Nephron progenitor cell (in vitro differentiated cells): ENCODE results near the gene C1orf174.

Source experiments
- DNase-seq: peaks from one replicate; pipeline ENCODE4 v3.0.0; 2021
- H3K27ac Mint-ChIP-seq: 2 replicates; pipeline ENCODE4 v1.8.0; 2021; ENCODE audit warnings: mild to moderate bottlenecking, moderate library complexity, mixed read lengths
- H3K27me3 Mint-ChIP-seq: 2 replicates; pipeline ENCODE4 v1.8.0; 2021; ENCODE audit warnings: mild to moderate bottlenecking, low read depth, mixed read lengths; ENCODE audit not compliant: poor library complexity
- H3K36me3 Mint-ChIP-seq: 2 replicates; pipeline ENCODE4 v1.8.0; 2021; ENCODE audit warnings: low read depth, mixed read lengths
- H3K4me1 Mint-ChIP-seq: 2 replicates; pipeline ENCODE4 v1.8.0; 2021; ENCODE audit warnings: mixed read lengths
- H3K4me3 Mint-ChIP-seq: 2 replicates; pipeline ENCODE4 v1.8.0; 2021; ENCODE audit warnings: mild to moderate bottlenecking, moderate library complexity, mixed read lengths
- H3K9me3 Mint-ChIP-seq: 2 replicates; pipeline ENCODE4 v1.8.0; 2021; ENCODE audit warnings: mild to moderate bottlenecking, moderate library complexity, mixed read lengths
- TF ChIP-seq, protein P1 (sequence below): fragments of 200-600 bp; sonication (generic); IDR thresholded peaks from 2 replicates; pipeline ENCODE4 v1.5.0; 2021; ENCODE audit warnings: antibody characterized with exemption

C1orf174 gene

DNA sequence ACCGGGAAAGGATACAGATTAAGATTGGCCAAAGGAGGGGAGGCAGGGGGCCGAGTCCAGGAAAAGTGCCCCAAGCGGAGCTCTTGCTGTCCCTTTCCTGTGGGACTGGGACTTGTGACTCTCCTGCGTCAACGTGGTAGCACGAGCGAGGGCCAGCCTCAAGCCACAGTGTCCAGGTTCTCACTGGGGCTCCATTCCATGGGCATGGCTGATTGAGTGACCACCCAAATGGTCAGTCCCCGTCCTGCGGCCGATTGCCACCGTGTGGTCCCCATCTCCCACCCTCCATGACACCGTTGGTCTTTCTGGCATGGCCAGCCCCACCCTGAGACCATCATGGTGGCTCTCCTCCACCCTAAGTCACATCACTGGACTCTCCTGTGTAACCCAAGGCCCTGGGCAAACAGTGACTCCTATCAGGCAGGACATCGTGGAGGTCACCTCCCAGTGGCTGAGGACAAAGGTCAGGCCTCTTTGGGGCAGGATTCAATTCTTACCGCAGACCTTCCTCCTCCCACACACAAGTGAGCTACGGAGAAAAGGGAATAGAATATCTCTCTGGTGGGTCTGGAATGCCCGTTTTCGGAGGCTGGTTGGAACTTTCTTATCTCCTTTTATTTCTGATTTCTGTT is 8.9 kb upstream of the C1orf174 start:
- Mint-ChIP-seq H3K36me3 (no peaks in the 10 kb centered on the region), H3K27ac (no peak overlapping the region), H3K9me3 (no peaks in the 10 kb centered on the region), H3K4me3 (no peak overlapping the region), H3K4me1 (peaks cover 63% of the 10 kb centered on the region), H3K27me3 (peaks cover 14% of the 10 kb centered on the region)
- no peak for DNase-seq
- TF ChIP-seq, protein P1, sequence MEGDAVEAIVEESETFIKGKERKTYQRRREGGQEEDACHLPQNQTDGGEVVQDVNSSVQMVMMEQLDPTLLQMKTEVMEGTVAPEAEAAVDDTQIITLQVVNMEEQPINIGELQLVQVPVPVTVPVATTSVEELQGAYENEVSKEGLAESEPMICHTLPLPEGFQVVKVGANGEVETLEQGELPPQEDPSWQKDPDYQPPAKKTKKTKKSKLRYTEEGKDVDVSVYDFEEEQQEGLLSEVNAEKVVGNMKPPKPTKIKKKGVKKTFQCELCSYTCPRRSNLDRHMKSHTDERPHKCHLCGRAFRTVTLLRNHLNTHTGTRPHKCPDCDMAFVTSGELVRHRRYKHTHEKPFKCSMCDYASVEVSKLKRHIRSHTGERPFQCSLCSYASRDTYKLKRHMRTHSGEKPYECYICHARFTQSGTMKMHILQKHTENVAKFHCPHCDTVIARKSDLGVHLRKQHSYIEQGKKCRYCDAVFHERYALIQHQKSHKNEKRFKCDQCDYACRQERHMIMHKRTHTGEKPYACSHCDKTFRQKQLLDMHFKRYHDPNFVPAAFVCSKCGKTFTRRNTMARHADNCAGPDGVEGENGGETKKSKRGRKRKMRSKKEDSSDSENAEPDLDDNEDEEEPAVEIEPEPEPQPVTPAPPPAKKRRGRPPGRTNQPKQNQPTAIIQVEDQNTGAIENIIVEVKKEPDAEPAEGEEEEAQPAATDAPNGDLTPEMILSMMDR: no peak

DNA sequence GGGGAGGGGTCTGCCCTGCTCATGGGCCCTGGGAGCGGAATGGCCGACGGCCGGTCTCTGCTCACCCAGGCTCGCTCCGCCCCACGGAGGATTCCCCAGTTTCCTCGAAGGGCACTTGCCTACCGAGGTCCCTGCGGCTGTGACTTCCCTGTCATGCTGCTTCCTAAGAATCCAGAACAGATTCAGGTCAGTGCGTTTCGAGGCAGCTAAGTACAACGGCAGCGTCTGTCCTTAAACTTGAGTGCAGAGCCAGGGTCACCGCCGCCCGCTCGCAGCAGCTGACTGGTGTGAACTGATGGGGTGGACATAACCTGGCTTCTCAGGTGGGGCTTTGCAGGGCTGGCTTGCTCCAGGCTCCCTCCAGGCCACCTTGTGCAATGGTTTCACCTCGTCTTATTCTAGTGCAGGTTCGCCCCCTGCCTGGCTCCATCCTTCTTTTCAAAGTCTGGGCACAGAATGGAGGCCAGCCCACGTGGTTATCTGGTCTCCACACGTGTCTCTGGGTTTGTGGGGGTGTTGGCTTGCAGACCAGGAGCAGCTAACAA is 7.6 kb upstream of the C1orf174 start:
- DNase-seq: no peak
- TF ChIP-seq, protein P1: no peak
- Mint-ChIP-seq H3K27me3 (peaks cover 13% of the 10 kb centered on the region), H3K4me1 (peaks cover 73% of the 10 kb centered on the region), H3K36me3 (no peaks in the 10 kb centered on the region), H3K4me3 (no peak overlapping the region), H3K9me3 (no peaks in the 10 kb centered on the region), H3K27ac (no peak overlapping the region)

DNA sequence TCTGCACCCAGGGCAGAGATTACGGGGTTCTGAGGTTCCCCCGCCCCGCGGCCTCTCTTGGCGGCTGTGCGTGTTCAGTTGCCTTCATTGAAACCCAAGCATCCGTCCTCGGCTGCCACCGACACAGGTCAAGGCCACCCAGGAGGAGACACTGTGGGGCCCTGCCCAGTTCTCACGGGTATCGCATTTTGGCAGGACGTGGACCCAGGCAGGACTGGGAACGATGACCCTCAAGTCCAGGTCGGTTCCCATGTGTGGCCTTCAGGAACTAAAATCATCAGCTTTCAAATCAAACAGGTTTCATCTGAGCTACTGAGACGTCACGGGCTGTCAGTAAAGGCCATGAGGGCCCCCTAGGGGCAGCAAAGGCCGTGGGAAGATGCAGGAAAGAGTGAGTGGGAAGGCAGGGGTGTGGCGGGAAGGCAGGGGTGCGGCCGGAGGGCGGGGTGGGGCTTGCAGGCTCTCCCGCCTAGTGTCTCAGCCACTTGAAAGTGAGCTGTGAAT is 7.0 kb upstream of the C1orf174 start:
- peak overlapping the region; percentile 93 for H3K27ac Mint-ChIP-seq
- TF ChIP-seq, protein P1: peak; percentile 7
- H3K9me3 Mint-ChIP-seq: no peaks in the 10 kb centered on the region
- no peak overlapping the region for H3K4me3 Mint-ChIP-seq
- peaks cover 76% of the 10 kb centered on the region for H3K4me1 Mint-ChIP-seq
- H3K36me3 Mint-ChIP-seq: no peaks in the 10 kb centered on the region
- peak; percentile 55 for DNase-seq
- peaks cover 8% of the 10 kb centered on the region for H3K27me3 Mint-ChIP-seq

DNA sequence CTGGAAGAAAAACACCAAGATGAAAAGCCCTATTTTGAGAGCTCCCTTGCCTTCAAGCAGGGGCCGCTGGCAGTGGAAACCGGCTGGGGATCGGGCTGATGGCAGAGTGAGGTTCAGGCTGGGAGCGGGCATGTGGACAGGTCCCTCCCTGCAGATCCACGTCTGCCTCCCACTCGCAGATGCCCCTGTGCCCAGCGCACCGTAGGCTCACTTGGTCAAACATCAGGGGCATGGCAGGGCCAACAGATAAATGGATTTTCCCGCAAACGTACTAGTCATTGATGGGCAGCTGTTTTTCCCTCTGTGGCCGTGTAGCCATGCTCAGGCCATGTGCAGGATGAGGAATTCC is 6.6 kb upstream of the C1orf174 start:
- DNase-seq: no peak
- Mint-ChIP-seq H3K36me3 (no peaks in the 10 kb centered on the region), H3K4me3 (no peak overlapping the region), H3K9me3 (no peaks in the 10 kb centered on the region), H3K4me1 (peaks cover 72% of the 10 kb centered on the region), H3K27me3 (peaks cover 4% of the 10 kb centered on the region), H3K27ac (no peak overlapping the region)
- TF ChIP-seq, protein P1: no peak

DNA sequence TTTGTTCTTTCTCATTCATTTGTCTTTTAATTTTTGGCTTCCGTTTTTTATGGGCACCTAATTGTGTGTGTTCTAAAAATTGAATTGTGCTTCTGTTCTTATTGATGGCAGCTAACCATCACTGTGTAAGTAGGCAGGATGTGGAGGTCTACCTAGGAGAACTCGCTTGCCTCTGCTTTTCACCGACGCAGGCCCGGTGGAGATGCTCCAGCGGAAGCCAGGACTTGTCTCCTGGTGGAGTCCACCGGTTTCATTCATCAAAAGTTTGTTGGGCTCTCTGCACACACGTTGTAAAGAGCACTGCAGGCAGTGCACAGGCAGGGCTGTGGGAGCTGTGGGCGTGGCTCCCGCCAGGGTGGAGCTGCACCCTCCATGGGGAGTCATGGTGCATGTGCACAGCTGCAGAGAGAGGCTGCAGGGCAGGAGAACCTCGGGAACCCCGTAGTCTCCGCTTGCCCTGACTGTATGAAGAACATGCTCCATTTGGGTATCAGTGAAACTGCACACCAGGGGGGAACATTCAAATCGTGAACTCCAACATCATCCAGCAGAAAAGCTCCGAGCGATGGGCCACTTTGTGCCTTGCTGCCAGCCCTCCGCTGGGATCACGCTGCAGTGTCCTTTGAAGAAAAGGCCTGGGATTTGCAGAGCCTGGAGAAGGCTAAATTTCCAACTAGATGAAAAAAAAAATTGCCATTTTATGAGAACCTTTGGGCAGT is 6.0 kb upstream of the C1orf174 start:
- no peaks in the 10 kb centered on the region for H3K36me3 Mint-ChIP-seq
- H3K27ac Mint-ChIP-seq: no peak overlapping the region
- no peak for DNase-seq
- peaks cover 67% of the 10 kb centered on the region for H3K4me1 Mint-ChIP-seq
- no peak overlapping the region for H3K4me3 Mint-ChIP-seq
- H3K9me3 Mint-ChIP-seq: no peaks in the 10 kb centered on the region
- H3K27me3 Mint-ChIP-seq: peaks cover 4% of the 10 kb centered on the region
- TF ChIP-seq, protein P1: no peak
